Stimulated activated naive CD4-positive, alpha-beta T cell treated with Interleukin-2 at 50 U/mL for 16 hours (primary cell): ENCODE measurements around the gene ADD1.
"Not testable (repeated sequence)": the region's sequence is repeated elsewhere in the genome, so short reads cannot be mapped to it uniquely, and the experiment has no call there.

Source experiments
- DNase-seq: peaks from one replicate; lab custom pipeline; 2025; lab: John Stamatoyannopoulos, UW

ADD1 gene

GRCh38 chr4:2886622-2887021 lies 43.0 kb downstream of the ADD1 start:
- no peak for DNase-seq

DNA sequence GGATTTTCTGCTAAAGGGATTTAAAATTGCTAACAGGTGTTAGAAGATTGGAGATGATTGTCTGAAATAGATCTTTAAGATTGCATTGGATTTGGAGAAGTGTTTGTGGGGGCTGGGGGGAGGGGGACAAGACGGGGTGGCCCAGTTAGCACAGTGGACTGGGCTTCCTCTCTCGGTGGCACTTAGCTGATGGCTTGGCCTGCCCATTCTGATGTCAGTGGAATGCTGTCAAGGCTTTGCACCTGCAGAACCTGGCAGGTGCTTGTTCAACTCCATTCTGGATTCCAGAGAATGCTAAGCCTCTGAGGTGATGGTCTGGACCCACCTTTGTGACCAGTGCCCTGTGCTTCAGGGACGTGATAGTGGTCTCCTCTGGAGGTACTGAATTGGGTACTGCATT lies 43.7 kb downstream of the ADD1 start:
- no peak for DNase-seq

DNA sequence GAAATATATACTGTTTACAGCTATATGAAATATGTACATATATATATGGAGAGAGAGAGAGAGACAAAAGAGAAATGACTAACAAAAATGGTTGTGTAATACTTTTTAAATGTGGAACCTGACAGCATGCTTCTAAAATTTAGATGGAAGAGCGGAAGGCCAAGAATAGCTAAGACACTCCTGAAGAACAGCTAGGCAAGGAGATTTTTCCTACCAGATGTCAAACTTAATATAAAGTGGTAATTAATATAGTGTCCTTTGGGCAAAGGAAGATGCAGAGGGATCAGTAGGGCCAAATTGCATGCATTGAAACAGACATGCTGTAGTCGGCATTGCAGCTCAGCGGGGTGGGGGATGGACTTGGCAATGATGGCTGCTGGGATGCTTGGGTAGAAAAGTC lies 45.2 kb downstream of the ADD1 start:
- no peak for DNase-seq

GRCh38 chr4:2891294-2891693 lies 47.6 kb downstream of the ADD1 start:
- no peak for DNase-seq

GRCh38 chr4:2893772-2894171 lies 50.1 kb downstream of the ADD1 start:
- no peak for DNase-seq

DNA sequence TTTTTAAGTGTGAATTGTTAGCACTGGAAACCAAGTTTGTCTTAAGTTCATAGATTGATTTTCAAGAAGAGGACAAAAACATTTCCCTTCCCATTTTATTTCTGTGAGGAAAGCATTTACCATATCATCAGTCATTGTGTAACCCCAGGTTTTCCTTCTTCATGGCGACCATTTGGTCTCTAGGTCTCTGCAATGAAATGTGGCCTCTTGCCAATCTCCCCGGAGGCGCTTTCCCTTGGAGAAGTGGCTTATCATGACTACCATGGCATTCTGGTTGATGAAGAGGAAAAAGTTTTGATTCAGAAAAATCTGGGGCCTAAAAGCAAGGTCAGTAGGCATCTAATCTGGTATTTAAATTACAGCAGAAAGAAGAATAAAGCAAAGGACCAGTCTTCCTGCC lies 54.4 kb downstream of the ADD1 start:
- no peak for DNase-seq

DNA sequence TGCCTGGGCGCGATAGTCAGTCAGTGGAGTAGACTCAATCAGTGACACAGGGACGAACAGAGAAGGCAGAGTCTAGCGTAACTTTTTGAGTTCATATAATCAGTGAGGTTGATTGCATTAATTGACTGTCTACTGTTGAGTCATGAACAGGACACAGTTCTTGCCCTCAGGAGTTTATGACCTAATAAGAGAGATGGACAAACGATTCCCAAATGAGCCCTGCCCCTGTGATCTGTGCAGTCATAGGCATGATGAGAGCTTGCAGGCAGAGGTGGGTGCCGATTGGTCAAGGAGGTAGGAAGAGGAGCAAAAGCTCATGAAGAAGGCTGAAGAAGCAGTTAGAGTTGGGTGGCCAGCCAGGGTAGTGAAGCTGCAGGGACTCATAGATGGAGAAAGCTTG lies 57.1 kb downstream of the ADD1 start:
- no peak for DNase-seq

DNA sequence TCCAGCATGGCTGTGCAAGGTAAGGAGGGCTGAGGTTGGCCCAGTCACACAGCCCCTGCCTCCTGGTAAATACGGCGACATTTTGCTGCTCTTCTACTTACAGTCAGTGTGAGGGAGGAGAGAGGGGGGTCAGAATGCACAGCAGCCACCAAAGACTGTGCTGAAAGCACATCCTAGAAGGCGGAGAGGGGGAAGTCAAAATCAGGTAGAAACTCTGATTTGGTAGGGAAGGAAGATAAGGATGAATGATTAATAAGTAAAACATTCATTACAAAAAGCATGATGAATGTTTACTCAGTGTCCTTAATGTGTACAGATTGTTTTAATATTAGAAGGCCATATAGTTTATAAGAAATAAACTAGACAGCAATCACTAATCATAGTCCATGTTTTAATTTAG lies 57.5 kb downstream of the ADD1 start:
- no peak for DNase-seq

- no peak for DNase-seq
Measured at GRCh38 chr4:2902126-2902525, 58.5 kb downstream of the ADD1 start.

DNA sequence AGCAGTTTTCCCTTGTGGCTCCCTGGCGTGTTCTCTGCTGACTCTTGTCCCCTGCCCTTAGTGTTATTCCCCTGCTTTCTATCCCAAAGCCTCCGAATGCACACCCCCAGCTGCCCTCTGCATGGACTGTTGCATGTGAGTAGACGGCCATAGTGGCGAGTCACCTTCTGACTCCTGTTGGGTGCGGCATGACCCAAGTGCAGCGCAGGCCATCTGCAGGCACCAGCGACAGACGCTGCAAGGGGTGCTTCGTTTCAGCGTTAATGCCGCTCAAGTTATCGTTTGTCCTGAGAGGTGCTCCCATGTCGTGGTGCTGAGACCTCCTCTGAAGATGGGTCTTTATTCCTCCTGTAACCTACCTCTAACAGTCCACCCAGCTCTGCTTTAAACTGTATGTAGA lies 61.9 kb downstream of the ADD1 start:
- no peak for DNase-seq

DNA sequence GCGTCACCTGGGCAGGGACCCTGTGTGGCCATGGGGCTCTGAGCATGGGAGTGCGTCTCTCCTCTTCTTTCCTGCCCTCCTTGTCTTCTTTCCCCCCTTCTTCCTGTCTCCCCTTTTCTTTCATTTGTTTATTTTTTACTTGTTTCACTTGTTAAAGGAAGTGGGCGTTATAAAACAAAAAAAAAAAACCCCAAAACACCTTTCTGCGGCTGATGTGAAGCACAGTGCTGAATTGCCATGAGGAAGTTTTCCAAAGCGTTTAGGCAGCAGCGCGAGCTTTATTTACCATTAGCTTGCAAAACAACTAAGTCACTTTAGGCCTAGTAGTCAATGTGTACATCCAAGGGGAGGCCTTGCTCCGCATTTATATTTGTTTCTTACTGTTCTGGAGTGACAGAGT lies 62.6 kb downstream of the ADD1 start:
- no peak for DNase-seq

- DNase-seq, result no peak
Measured at GRCh38 chr4:2907226-2907625, 63.6 kb downstream of the ADD1 start.

DNA sequence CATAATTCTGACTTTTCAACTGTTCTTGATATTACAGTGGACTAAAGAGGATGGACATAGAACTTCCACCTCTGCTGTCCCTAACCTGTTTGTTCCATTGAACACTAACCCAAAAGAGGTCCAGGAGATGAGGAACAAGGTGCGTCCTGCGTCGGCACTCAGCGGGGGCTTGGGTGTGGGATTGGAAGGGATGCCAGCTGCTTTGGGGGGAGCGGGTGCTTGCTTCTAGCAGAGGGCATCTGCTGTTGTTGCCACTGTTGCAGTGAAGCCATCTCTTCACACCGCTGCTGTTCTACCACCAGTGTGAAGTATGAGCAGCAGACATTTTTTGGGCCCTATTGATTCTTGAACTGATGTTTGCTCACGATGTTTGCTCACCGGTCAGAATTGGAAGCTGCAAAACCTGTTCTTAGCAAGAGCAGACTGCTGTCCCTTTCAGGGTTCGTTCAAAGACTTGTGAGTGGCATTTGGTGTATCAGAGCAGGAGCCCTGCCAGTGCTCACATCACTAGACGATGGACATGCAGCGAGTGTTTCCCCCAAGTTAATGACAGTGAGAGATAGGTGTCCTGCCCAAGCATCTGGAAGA lies 64.2 kb downstream of the ADD1 start:
- no peak for DNase-seq

DNA sequence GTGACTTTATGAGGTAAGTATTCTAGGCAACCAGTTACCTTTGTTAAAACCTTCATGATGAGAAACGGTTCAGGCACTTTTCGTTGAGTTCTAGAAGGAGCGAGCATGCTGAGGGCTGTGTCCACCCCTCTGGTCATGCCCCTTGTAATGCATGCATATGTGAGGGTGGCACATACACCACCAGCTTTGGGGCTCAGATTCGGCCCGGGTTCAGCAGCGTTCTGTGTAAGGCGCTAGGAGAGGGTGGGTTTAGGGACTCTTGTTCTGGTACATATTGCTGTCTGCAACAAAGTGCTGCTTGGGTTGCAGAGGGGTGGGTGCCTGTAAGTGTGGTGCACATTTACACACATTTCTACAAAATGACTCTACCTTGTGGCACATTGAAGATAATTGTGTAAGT lies 65.0 kb downstream of the ADD1 start:
- DNase-seq, result no peak

DNA sequence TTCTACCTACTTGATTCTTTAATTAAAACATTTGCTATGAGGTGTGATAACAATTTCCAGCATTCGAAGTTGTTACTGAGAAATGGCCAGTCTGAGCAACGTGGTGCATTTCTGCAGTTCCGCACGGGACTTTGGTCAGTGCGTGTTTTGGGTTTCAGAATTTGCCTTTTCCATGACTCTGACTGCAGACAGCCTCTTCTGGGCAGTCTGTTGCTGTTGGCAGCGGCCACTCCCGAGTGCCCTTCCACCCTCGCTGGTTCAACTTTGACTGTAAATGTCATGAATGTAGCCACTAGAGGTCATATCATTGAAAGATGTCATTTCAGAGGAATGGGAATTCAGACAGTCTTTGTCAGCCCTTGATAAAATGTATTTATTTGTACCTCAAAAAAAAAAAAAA lies 65.9 kb downstream of the ADD1 start:
- no peak for DNase-seq

- DNase-seq, result no peak
Measured at GRCh38 chr4:2910409-2910808, 66.8 kb downstream of the ADD1 start.

GRCh38 chr4:2911868-2912267 lies 68.2 kb downstream of the ADD1 start:
- no peak for DNase-seq

GRCh38 chr4:2913168-2913567 lies 69.5 kb downstream of the ADD1 start:
- no peak for DNase-seq

DNA sequence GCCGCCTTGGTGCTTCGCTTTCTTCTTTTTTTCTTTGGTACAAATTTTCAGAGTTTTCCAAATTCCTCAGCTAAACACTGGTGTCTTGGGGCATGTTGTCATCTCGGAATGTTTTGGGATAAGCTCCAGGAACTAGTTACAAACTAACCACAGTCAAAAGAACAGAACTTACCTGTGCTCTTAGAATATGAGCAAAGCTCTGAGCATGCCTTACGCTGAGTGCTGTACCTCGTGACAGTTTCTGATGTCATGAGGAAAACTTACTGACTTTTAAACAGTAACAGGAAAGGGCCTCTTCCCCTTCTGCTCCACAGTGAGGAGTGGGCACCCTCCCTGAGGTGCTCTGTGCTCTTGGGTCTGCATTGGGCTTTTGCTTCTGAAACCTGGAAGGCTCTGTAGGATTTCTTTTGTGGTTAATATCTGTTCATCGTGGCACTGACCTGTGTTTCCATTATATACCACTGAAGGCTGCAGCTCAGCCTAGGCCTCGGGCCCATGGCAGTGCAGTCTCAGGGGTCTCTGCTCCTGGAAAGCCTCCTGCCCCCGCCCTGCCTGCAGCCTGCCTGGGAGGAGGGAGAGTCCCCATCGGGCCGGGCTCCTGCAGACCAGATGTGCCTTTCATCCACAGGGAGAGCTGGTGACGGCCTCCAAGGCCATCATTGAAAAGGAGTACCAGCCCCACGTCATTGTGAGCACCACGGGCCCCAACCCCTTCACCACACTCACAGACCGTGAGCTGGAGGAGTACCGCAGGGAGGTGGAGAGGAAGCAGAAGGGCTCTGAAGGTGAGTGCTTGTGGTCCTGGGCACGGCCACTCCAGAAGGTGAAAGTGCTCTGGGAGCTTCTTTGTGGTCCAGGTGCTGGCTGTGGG lies 70.8 kb downstream of the ADD1 start:
- DNase-seq, result no peak

- DNase-seq, result no peak
Measured at GRCh38 chr4:2915789-2916188, 72.1 kb downstream of the ADD1 start.

DNA sequence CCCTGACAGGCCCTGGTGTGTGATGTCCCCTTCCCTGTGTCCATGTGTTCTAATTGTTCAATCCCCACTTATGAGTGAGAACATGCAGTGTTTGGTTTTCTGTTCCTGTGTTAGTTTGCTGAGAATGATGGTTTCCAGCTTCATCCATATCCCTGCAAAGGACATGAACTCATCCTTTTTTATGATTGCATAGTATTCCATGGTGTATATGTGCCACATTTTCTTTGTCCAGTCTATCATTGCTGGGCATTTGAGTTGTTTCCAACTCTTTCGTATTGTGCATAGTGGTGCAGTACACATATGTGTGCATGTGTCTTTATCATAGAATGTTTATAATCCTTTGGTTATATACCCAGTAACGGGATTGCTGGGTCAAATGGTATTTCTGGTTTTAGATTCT lies 73.1 kb downstream of the ADD1 start:
- not testable (repeated sequence) for DNase-seq

- not testable (repeated sequence) for DNase-seq
Measured at GRCh38 chr4:2918300-2918699, 74.7 kb downstream of the ADD1 start.

DNA sequence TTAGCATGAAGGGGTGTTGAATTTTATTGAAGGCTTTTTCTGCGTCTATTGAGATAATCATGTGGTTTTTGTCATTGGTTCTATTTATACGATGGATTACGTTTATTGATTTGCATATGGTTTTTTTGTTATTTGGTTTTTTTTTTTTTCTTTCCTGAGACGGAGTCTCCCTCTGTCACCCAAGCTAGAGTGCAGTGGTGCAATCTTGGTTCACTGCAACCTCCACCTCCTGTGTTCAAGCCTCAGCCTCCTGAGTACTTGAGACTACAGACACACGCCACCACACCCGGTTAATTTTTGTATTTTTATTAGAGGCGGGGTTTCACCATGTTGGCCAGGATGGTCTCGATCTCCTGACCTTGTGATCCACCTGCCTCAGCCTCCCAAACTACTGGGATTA lies 75.1 kb downstream of the ADD1 start:
- not testable (repeated sequence) for DNase-seq
